Measurements from ENCODE around the gene RASD2.

RASD2 gene

GRCh38 chr22:35555946-35556547, 15.4 kb downstream of the RASD2 start:
- no peak overlapping the region for H3K4me3 ChIP-seq (ENCODE audit: low read length)
- H3K36me3 ChIP-seq (ENCODE audit: insufficient read depth, low read length): no peaks in the 10 kb centered on the region
- H3K9me3 ChIP-seq (replicated peaks; ENCODE audit: low read length): no peaks in the 10 kb centered on the region
- H3K27me3 ChIP-seq (ENCODE audit: control insufficient read depth, insufficient read depth, low read length): peaks cover 44% of the 10 kb centered on the region
- no peak overlapping the region for H3K4me2 ChIP-seq (ENCODE audit: low read length)
- H3K4me1 ChIP-seq (ENCODE audit: control insufficient read depth, insufficient read depth, low read length): peaks cover 6% of the 10 kb centered on the region
- no peak overlapping the region for H3K9ac ChIP-seq (ENCODE audit: low read depth, low read length)

GRCh38 chr22:35556666-35557065, 16.0 kb downstream of the RASD2 start:
- no peak overlapping the region for H3K4me3 ChIP-seq (ENCODE audit: low read length)
- H3K36me3 ChIP-seq (ENCODE audit: insufficient read depth, low read length): no peaks in the 10 kb centered on the region
- no peaks in the 10 kb centered on the region for H3K9me3 ChIP-seq (replicated peaks; ENCODE audit: low read length)
- H3K9ac ChIP-seq (ENCODE audit: low read depth, low read length): no peak overlapping the region
- H3K4me1 ChIP-seq (ENCODE audit: control insufficient read depth, insufficient read depth, low read length): peaks cover 9% of the 10 kb centered on the region
- H3K4me2 ChIP-seq (ENCODE audit: low read length): no peak overlapping the region
- peaks cover 44% of the 10 kb centered on the region for H3K27me3 ChIP-seq (ENCODE audit: control insufficient read depth, insufficient read depth, low read length)

- Histone ChIP-seq H3K4me1 (ENCODE audit: control insufficient read depth, insufficient read depth, low read length) (peaks cover 9% of the 10 kb centered on the region), H3K4me2 (ENCODE audit: low read length) (no peak overlapping the region), H3K9ac (ENCODE audit: low read depth, low read length) (no peak overlapping the region), H3K27me3 (ENCODE audit: control insufficient read depth, insufficient read depth, low read length) (peaks cover 44% of the 10 kb centered on the region), H3K9me3 (replicated peaks; ENCODE audit: low read length) (no peaks in the 10 kb centered on the region), H3K36me3 (ENCODE audit: insufficient read depth, low read length) (no peaks in the 10 kb centered on the region), H3K4me3 (ENCODE audit: low read length) (no peak overlapping the region)
Observed at GRCh38 chr22:35558031-35558430, 17.4 kb downstream of the RASD2 start.

GRCh38 chr22:35558719-35559118, 18.1 kb downstream of the RASD2 start:
- no peak overlapping the region for H3K9ac ChIP-seq (ENCODE audit: low read depth, low read length)
- peaks cover 9% of the 10 kb centered on the region for H3K4me1 ChIP-seq (ENCODE audit: control insufficient read depth, insufficient read depth, low read length)
- no peak overlapping the region for H3K4me3 ChIP-seq (ENCODE audit: low read length)
- no peak overlapping the region for H3K4me2 ChIP-seq (ENCODE audit: low read length)
- H3K36me3 ChIP-seq (ENCODE audit: insufficient read depth, low read length): no peaks in the 10 kb centered on the region
- peaks cover 44% of the 10 kb centered on the region for H3K27me3 ChIP-seq (ENCODE audit: control insufficient read depth, insufficient read depth, low read length)
- H3K9me3 ChIP-seq (replicated peaks; ENCODE audit: low read length): no peaks in the 10 kb centered on the region

GRCh38 chr22:35559354-35560005, 18.8 kb downstream of the RASD2 start:
- no peaks in the 10 kb centered on the region for H3K9me3 ChIP-seq (replicated peaks; ENCODE audit: low read length)
- no peak overlapping the region for H3K4me3 ChIP-seq (ENCODE audit: low read length)
- no peak overlapping the region for H3K9ac ChIP-seq (ENCODE audit: low read depth, low read length)
- H3K36me3 ChIP-seq (ENCODE audit: insufficient read depth, low read length): no peaks in the 10 kb centered on the region
- peaks cover 9% of the 10 kb centered on the region for H3K4me1 ChIP-seq (ENCODE audit: control insufficient read depth, insufficient read depth, low read length)
- H3K4me2 ChIP-seq (ENCODE audit: low read length): no peak overlapping the region
- peaks cover 44% of the 10 kb centered on the region for H3K27me3 ChIP-seq (ENCODE audit: control insufficient read depth, insufficient read depth, low read length)

- Histone ChIP-seq H3K9ac (ENCODE audit: low read depth, low read length) (no peak overlapping the region), H3K4me3 (ENCODE audit: low read length) (no peak overlapping the region), H3K9me3 (replicated peaks; ENCODE audit: low read length) (no peaks in the 10 kb centered on the region), H3K4me1 (ENCODE audit: control insufficient read depth, insufficient read depth, low read length) (peaks cover 12% of the 10 kb centered on the region), H3K4me2 (ENCODE audit: low read length) (no peak overlapping the region), H3K36me3 (ENCODE audit: insufficient read depth, low read length) (no peaks in the 10 kb centered on the region), H3K27me3 (ENCODE audit: control insufficient read depth, insufficient read depth, low read length) (peaks cover 46% of the 10 kb centered on the region)
Observed at GRCh38 chr22:35560366-35560765, 19.7 kb downstream of the RASD2 start.

GRCh38 chr22:35560824-35561223, 20.2 kb downstream of the RASD2 start:
- Histone ChIP-seq H3K4me2 (ENCODE audit: low read length) (no peak overlapping the region), H3K27me3 (ENCODE audit: control insufficient read depth, insufficient read depth, low read length) (peaks cover 44% of the 10 kb centered on the region), H3K4me3 (ENCODE audit: low read length) (no peak overlapping the region), H3K36me3 (ENCODE audit: insufficient read depth, low read length) (no peaks in the 10 kb centered on the region), H3K9me3 (replicated peaks; ENCODE audit: low read length) (no peaks in the 10 kb centered on the region), H3K4me1 (ENCODE audit: control insufficient read depth, insufficient read depth, low read length) (peaks cover 16% of the 10 kb centered on the region), H3K9ac (ENCODE audit: low read depth, low read length) (no peak overlapping the region)

GRCh38 chr22:35561796-35562526, 21.3 kb downstream of the RASD2 start:
- no peaks in the 10 kb centered on the region for H3K36me3 ChIP-seq (ENCODE audit: insufficient read depth, low read length)
- no peaks in the 10 kb centered on the region for H3K9me3 ChIP-seq (replicated peaks; ENCODE audit: low read length)
- peaks cover 16% of the 10 kb centered on the region for H3K4me1 ChIP-seq (ENCODE audit: control insufficient read depth, insufficient read depth, low read length)
- no peak overlapping the region for H3K9ac ChIP-seq (ENCODE audit: low read depth, low read length)
- peaks cover 36% of the 10 kb centered on the region for H3K27me3 ChIP-seq (ENCODE audit: control insufficient read depth, insufficient read depth, low read length)
- peak overlapping the region; percentile 39 for H3K4me3 ChIP-seq (ENCODE audit: low read length)
- peak overlapping the region; percentile 25 for H3K4me2 ChIP-seq (ENCODE audit: low read length)

GRCh38 chr22:35563211-35563610, 22.6 kb downstream of the RASD2 start:
- no peaks in the 10 kb centered on the region for H3K36me3 ChIP-seq (ENCODE audit: insufficient read depth, low read length)
- peaks cover 16% of the 10 kb centered on the region for H3K4me1 ChIP-seq (ENCODE audit: control insufficient read depth, insufficient read depth, low read length)
- no peak overlapping the region for H3K9ac ChIP-seq (ENCODE audit: low read depth, low read length)
- H3K4me3 ChIP-seq (ENCODE audit: low read length): no peak overlapping the region
- H3K9me3 ChIP-seq (replicated peaks; ENCODE audit: low read length): no peaks in the 10 kb centered on the region
- no peak overlapping the region for H3K4me2 ChIP-seq (ENCODE audit: low read length)
- peaks cover 28% of the 10 kb centered on the region for H3K27me3 ChIP-seq (ENCODE audit: control insufficient read depth, insufficient read depth, low read length)

GRCh38 chr22:35564975-35565867, 24.6 kb downstream of the RASD2 start:
- Histone ChIP-seq H3K4me3 (ENCODE audit: low read length) (no peak overlapping the region), H3K9me3 (replicated peaks; ENCODE audit: low read length) (no peaks in the 10 kb centered on the region), H3K4me1 (ENCODE audit: control insufficient read depth, insufficient read depth, low read length) (peaks cover 26% of the 10 kb centered on the region), H3K4me2 (ENCODE audit: low read length) (no peak overlapping the region), H3K27me3 (ENCODE audit: control insufficient read depth, insufficient read depth, low read length) (peaks cover 21% of the 10 kb centered on the region), H3K9ac (ENCODE audit: low read depth, low read length) (no peak overlapping the region), H3K36me3 (ENCODE audit: insufficient read depth, low read length) (no peaks in the 10 kb centered on the region)
